AG09319 (cell line): ENCODE data around the gene PLD4.

Experiments used
- DNase-seq: peaks from one replicate; pipeline ENCODE4 v3.0.0-alpha.2; 2010; ENCODE audit warnings: low read depth; ENCODE audit errors: extremely low read depth
- CTCF ChIP-seq: IDR thresholded peaks from 2 replicates; pipeline ENCODE4 v1.5.1; 2011; ENCODE audit warnings: low read depth, mild to moderate bottlenecking, inconsistent platforms, low read length, moderate library complexity

PLD4 gene

GRCh38 chr14:104892531-104893434, 31.9 kb upstream of the PLD4 start:
- no peak for DNase-seq
- TF ChIP-seq CTCF = no peak

DNA sequence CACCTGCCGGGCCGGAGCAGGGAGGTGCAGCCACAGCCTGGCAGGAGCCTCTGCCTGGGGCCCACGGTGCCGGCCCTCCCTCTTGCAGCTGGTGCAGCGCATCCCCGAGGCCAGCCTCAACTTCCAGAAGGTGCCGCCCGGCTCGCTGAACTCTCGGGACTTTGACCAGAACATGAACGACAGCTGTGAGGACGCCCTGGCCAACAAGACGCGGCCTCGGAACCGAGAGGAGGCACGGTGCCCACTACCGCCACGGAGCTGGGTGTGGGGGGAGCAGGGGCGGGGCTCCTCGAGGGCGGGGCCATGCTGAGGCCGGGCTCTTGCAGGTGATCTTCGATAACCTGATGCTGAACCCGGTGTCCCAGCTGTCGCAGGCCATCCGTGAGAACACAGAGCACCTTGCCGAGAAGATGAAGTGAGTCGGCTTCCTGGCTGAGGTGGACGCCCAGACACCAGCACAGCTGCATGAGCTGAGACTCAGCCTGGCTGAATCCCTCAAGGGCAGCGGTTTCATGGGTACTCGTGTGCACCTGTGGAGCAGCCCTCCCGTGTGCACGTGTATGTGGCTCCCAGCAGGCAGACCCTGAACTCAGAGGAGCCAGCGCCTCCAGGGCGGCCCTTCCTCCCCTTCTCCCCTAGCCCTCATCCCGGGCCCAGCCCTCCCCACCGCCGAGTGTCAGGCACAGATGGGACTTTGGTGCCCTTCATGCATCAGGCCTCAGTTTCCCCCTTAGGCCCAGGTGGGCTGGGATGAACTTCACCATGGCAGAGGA, 31.1 kb upstream of the PLD4 start:
- TF ChIP-seq CTCF = no peak
- DNase-seq = no peak

DNA sequence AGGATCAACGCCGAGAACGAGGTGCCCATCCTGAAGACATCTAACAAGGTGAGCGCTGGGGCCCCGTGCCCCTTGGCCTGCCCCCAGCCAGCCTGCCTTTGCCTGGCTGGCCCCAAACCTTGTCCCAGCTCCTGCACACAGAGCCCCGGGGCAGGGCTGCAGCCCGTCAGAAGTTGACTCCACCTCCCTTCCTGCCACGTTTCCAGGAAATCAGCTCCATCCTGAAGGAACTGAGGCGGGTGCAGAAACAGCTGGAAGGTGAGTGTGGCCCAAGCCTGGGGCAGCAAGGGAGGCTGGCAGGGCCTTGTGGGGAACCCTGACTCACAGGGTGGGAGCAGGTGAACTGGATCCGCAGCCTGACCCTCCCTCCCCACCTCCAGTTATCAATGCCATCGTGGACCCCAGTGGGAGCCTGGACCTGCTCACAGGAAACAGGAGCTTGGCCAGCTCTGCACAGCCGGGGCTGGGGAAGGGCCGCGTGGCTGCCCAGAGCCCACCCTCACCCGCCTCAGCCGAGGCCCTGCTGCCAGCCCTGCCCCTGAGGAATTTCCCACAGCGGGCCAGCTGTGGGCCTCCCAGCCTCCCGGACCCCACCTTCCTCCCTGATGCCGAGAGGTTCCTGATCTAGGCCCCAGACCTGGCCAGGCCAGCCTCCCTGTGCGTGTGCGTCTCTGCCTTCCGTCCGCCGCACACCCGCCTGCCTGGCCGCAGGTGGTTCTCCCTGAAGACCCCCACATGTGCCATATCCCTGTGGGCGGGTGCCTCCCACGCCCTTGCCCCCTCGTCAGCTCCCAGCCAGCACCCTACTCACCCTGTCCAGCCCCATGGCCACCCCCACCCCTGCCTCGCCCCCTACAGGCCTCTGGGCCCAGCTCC, 30.1 kb upstream of the PLD4 start:
- no peak for DNase-seq
- TF ChIP-seq CTCF = no peak

GRCh38 chr14:104895207-104895785, 29.4 kb upstream of the PLD4 start:
- DNase-seq = no peak
- TF ChIP-seq CTCF = no peak; the same call in 1 of the 2 replicates

GRCh38 chr14:104895786-104896661, 28.7 kb upstream of the PLD4 start:
- DNase-seq = no peak

More at GRCh38 chr14:104895786-104896661, 28.7 kb upstream of the PLD4 start:
- no peak for TF ChIP-seq CTCF
